Smooth muscle cell (in vitro differentiated cells): ENCODE measurements around the gene HBD. TPM values are rescaled to one million over a fixed set of nuclear protein-coding genes. Genes with fewer than 3 reads are reported as not detected.

ENCODE experiments used
- DNase-seq: peaks from one replicate; lab custom pipeline; 2025; ENCODE audit not compliant: unreplicated experiment; lab: John Stamatoyannopoulos, UW
- H2AFZ ChIP-seq: fragments of 200-600 bp; sonication (generic); 2 replicates; pipeline ENCODE4 v1.6.0; 2016; ENCODE audit warnings: antibody characterized with exemption, low read depth, mild to moderate bottlenecking
- H3F3A ChIP-seq: fragments of 200-600 bp; sonication (generic); 2 replicates; pipeline ENCODE4 v1.6.0; 2017; ENCODE audit warnings: antibody characterized with exemption, low read depth
- H3K27ac ChIP-seq: fragments of 200-600 bp; sonication (generic); 2 replicates; pipeline ENCODE4 v1.5.1; 2016; ENCODE audit warnings: low read depth, mild to moderate bottlenecking
- H3K27me3 ChIP-seq: fragments of 200-600 bp; sonication (generic); 2 replicates; pipeline ENCODE4 v1.6.1; 2016; ENCODE audit warnings: low read depth, mild to moderate bottlenecking
- H3K36me3 ChIP-seq: fragments of 200-600 bp; sonication (generic); 2 replicates; pipeline ENCODE4 v1.5.1; 2016; ENCODE audit warnings: low read depth
- H3K4me1 ChIP-seq: fragments of 200-600 bp; sonication (generic); 2 replicates; pipeline ENCODE4 v1.5.1; 2016; ENCODE audit warnings: low read depth
- H3K4me2 ChIP-seq: fragments of 200-600 bp; sonication (generic); 2 replicates; pipeline ENCODE4 v1.6.0; 2016; ENCODE audit warnings: mild to moderate bottlenecking
- H3K4me3 ChIP-seq: fragments of 200-600 bp; sonication (generic); 2 replicates; pipeline ENCODE4 v1.5.1; 2016; ENCODE audit warnings: mild to moderate bottlenecking
- H3K79me2 ChIP-seq: fragments of 200-600 bp; sonication (generic); 2 replicates; pipeline ENCODE4 v1.6.0; 2016; ENCODE audit warnings: low read depth, mild to moderate bottlenecking
- H3K9ac ChIP-seq: fragments of 200-600 bp; sonication (generic); 2 replicates; pipeline ENCODE4 v1.6.0; 2016; ENCODE audit warnings: low read depth
- H3K9me3 ChIP-seq: fragments of 200-600 bp; sonication (generic); replicated peaks from 2 replicates; pipeline ENCODE4 v1.5.1; 2016; ENCODE audit warnings: low read depth
- H4K20me1 ChIP-seq: fragments of 200-600 bp; sonication (generic); 2 replicates; pipeline ENCODE4 v1.6.0; 2016; ENCODE audit warnings: low read depth
- WGBS: methylation state at CpG from one replicate; pipeline ENCODE4 v1.1.7; 2016; ENCODE audit warnings: low lambda C conversion rate; 5-methylcytosine and 5-hydroxymethylcytosine counted together
- polyA plus RNA-seq: library from polyadenylated mRNA; unstranded; fragments of >200 nt; fragmentation: Nextera tagmentation; extraction: Ambion mirVana; gene quantifications from 2 replicates; pipeline ENCODE4 v1.2.1, GENCODE V29; 2016
- total RNA-seq: library from RNA; depleted of rRNA; stranded (reverse); fragments of >200 nt; gene quantifications from 2 replicates; pipeline ENCODE4 v1.2.3, GENCODE V29; 2014
- TF ChIP-seq, protein P1 (sequence below): fragments of 200-600 bp; sonication (generic); IDR thresholded peaks from 2 replicates; pipeline ENCODE4 v1.5.1; 2017; ENCODE audit warnings: borderline replicate concordance, mild to moderate bottlenecking, antibody characterized with exemption; ENCODE audit not compliant: insufficient read depth, poor library complexity, severe bottlenecking

HBD gene
- total and polyA plus RNA-seq, 2 experiments from 2014 or later, result not detected

GRCh38 chr11:5237420-5237819, 3.1 kb upstream of the HBD start:
- Histone ChIP-seq H3K36me3 (no peaks in the 10 kb centered on the region), H3K9me3 (no peaks in the 10 kb centered on the region), H3K9ac (no peak overlapping the region), H3K4me1 (no peaks in the 10 kb centered on the region), H4K20me1 (no peaks in the 10 kb centered on the region), H3K4me3 (no peak overlapping the region), H3F3A (no peaks in the 10 kb centered on the region), H2AFZ (no peak overlapping the region), H3K79me2 (no peaks in the 10 kb centered on the region), H3K4me2 (no peak overlapping the region), H3K27me3 (no peaks in the 10 kb centered on the region), H3K27ac (no peak overlapping the region)
- TF ChIP-seq, protein P1, sequence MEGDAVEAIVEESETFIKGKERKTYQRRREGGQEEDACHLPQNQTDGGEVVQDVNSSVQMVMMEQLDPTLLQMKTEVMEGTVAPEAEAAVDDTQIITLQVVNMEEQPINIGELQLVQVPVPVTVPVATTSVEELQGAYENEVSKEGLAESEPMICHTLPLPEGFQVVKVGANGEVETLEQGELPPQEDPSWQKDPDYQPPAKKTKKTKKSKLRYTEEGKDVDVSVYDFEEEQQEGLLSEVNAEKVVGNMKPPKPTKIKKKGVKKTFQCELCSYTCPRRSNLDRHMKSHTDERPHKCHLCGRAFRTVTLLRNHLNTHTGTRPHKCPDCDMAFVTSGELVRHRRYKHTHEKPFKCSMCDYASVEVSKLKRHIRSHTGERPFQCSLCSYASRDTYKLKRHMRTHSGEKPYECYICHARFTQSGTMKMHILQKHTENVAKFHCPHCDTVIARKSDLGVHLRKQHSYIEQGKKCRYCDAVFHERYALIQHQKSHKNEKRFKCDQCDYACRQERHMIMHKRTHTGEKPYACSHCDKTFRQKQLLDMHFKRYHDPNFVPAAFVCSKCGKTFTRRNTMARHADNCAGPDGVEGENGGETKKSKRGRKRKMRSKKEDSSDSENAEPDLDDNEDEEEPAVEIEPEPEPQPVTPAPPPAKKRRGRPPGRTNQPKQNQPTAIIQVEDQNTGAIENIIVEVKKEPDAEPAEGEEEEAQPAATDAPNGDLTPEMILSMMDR, result no peak
- no peak for DNase-seq
- WGBS, result 44% methylated on average over 2 of the region's 2 CpGs

- H4K20me1 ChIP-seq, result no peaks in the 10 kb centered on the region
- no peaks in the 10 kb centered on the region for H3K27me3 ChIP-seq
- DNase-seq, result no peak
- no peak overlapping the region for H2AFZ ChIP-seq
- no peak overlapping the region for H3K9ac ChIP-seq
- 91% methylated on average over 5 of the region's 5 CpGs for WGBS
- H3K4me3 ChIP-seq, result no peak overlapping the region
- no peaks in the 10 kb centered on the region for H3F3A ChIP-seq
- H3K9me3 ChIP-seq, result no peaks in the 10 kb centered on the region
- TF ChIP-seq, protein P1, result no peak
- no peaks in the 10 kb centered on the region for H3K36me3 ChIP-seq
- H3K4me2 ChIP-seq, result no peak overlapping the region
- H3K79me2 ChIP-seq, result no peaks in the 10 kb centered on the region
- H3K27ac ChIP-seq, result no peak overlapping the region
- no peaks in the 10 kb centered on the region for H3K4me1 ChIP-seq
These were observed 1.2 kb upstream of the HBD start for GRCh38 chr11:5235364-5236095.

DNA sequence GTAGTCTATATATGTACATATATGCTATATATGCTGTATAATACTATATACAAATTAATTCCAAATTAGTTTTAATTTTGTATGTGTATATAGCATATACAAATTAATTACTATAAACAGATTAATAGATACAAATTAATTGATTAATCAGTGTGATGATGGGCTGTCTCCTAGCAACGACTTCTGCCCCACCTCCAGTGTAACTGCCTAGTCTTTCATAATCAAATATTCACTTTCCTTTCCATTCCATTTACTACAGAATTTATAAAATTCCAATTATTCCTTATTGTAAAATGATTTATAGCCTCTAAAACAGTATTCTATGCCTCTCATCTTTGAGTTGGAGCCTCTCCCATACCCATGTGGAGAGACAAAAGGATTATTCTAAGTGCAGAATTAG, 976 bp downstream of the HBD start:
- H3K4me2 ChIP-seq, result no peak overlapping the region
- no peak overlapping the region for H2AFZ ChIP-seq
- TF ChIP-seq, protein P1, result no peak
- H3K27me3 ChIP-seq, result no peaks in the 10 kb centered on the region
- H3K27ac ChIP-seq, result no peak overlapping the region
- H3K4me3 ChIP-seq, result no peak overlapping the region
- H3K9me3 ChIP-seq, result no peaks in the 10 kb centered on the region
- no peaks in the 10 kb centered on the region for H3K36me3 ChIP-seq
- whole genome bisulfite sequencing, result 83% methylated on average over 1 of the region's 1 CpG
- H3K9ac ChIP-seq, result no peak overlapping the region
- no peaks in the 10 kb centered on the region for H3K4me1 ChIP-seq
- H4K20me1 ChIP-seq, result no peaks in the 10 kb centered on the region
- H3K79me2 ChIP-seq, result no peaks in the 10 kb centered on the region
- no peak for DNase-seq
- H3F3A ChIP-seq, result no peaks in the 10 kb centered on the region

GRCh38 chr11:5232821-5233220, 1.5 kb downstream of the HBD start:
- no peaks in the 10 kb centered on the region for H3K79me2 ChIP-seq
- H3K27me3 ChIP-seq, result no peaks in the 10 kb centered on the region
- no peak overlapping the region for H3K9ac ChIP-seq
- no peaks in the 10 kb centered on the region for H4K20me1 ChIP-seq
- H3K9me3 ChIP-seq, result no peaks in the 10 kb centered on the region
- H3K4me2 ChIP-seq, result no peak overlapping the region
- DNase-seq, result no peak
- TF ChIP-seq, protein P1, result no peak
- no peak overlapping the region for H3K4me3 ChIP-seq
- H3K27ac ChIP-seq, result no peak overlapping the region
- H2AFZ ChIP-seq, result no peak overlapping the region
- H3K36me3 ChIP-seq, result no peaks in the 10 kb centered on the region
- WGBS, result 100% methylated on average over 2 of the region's 2 CpGs
- no peaks in the 10 kb centered on the region for H3K4me1 ChIP-seq
- H3F3A ChIP-seq, result no peaks in the 10 kb centered on the region
